GM19099 (cell line): Measurements from ENCODE around the gene ZNF197.

Experiments used
- POLR2A ChIP-seq: IDR thresholded peaks from 3 replicates; pipeline ENCODE4 v1.6.1; 2011; ENCODE audit warnings: low read depth; ENCODE audit not compliant: insufficient read length; ENCODE audit errors: extremely low read depth

ZNF197 gene

GRCh38 chr3:44659434-44659833, 34.6 kb downstream of the ZNF197 start:
- TF ChIP-seq POLR2A, result no peak

- no peak for TF ChIP-seq POLR2A
These were observed 36.4 kb downstream of the ZNF197 start for GRCh38 chr3:44661189-44661588.

GRCh38 chr3:44665173-44665572, 40.3 kb downstream of the ZNF197 start:
- no peak for TF ChIP-seq POLR2A

- TF ChIP-seq POLR2A, result no peak
These were observed 41.5 kb downstream of the ZNF197 start for GRCh38 chr3:44666346-44666745.

GRCh38 chr3:44669760-44670159, 44.9 kb downstream of the ZNF197 start:
- no peak for TF ChIP-seq POLR2A

- no peak for TF ChIP-seq POLR2A
These were observed 49.4 kb downstream of the ZNF197 start for GRCh38 chr3:44674211-44674610.

- TF ChIP-seq POLR2A, result no peak
These were observed 53.8 kb downstream of the ZNF197 start for GRCh38 chr3:44678480-44679116.

GRCh38 chr3:44680921-44681455, 56.2 kb downstream of the ZNF197 start:
- TF ChIP-seq POLR2A, result no peak

GRCh38 chr3:44682182-44682896, 57.5 kb downstream of the ZNF197 start:
- TF ChIP-seq POLR2A, result no peak

- TF ChIP-seq POLR2A, result peak; percentile 63
These were observed 60.4 kb downstream of the ZNF197 start for GRCh38 chr3:44685128-44685800.

GRCh38 chr3:44687898-44688297, 63.1 kb downstream of the ZNF197 start:
- TF ChIP-seq POLR2A, result no peak
